Stimulated activated CD8-positive, alpha-beta memory T cell treated with anti-CD3 and anti-CD28 coated beads, Interleukin-7, amount 100 ng/mL, for 1 hour (primary cell): ENCODE data around the gene ZNF879.

Experiments
- DNase-seq, 2 donors: peaks; one replicate each; pipeline ENCODE4 v3.0.0-alpha.2; 2020; ENCODE audit warnings: low read depth in 2 of 2

Gene ZNF879

GRCh38 chr5:179008667-179009066 is 14.9 kb upstream of the ZNF879 start:
- no peak for DNase-seq

- DNase-seq = no peak
These were observed 9.5 kb downstream of the ZNF879 start for GRCh38 chr5:179033004-179033580.

- no peak for DNase-seq
These were observed 21.2 kb downstream of the ZNF879 start for GRCh38 chr5:179044765-179045164.

GRCh38 chr5:179051784-179052183 is 28.2 kb downstream of the ZNF879 start:
- DNase-seq = no peak

- DNase-seq = no peak
These were observed 30.6 kb downstream of the ZNF879 start for GRCh38 chr5:179054036-179054785.

GRCh38 chr5:179054876-179055275 is 31.3 kb downstream of the ZNF879 start:
- DNase-seq = no peak

- DNase-seq = no peak
These were observed 31.8 kb downstream of the ZNF879 start for GRCh38 chr5:179055436-179055835.

- DNase-seq = no peak
These were observed 32.2 kb downstream of the ZNF879 start for GRCh38 chr5:179055841-179056240.

GRCh38 chr5:179060116-179061008 is 36.8 kb downstream of the ZNF879 start, which contains the start of gene ZNF354C:
Gene ZNF354C, plus strand, starts transcription at chr5:179060373. Its CDS starts 1,696 bp downstream, at chr5:179062069.
- peak; percentile 70 to 73 for DNase-seq

- no peak for DNase-seq
These were observed 37.4 kb downstream of the ZNF879 start for GRCh38 chr5:179061025-179061424.

- no peak for DNase-seq
These were observed 42.1 kb downstream of the ZNF879 start for GRCh38 chr5:179065703-179066102.

- no peak for DNase-seq
These were observed 55.8 kb downstream of the ZNF879 start for GRCh38 chr5:179079165-179079987.

- DNase-seq = no peak
These were observed 57.1 kb downstream of the ZNF879 start for GRCh38 chr5:179080724-179081123.
